Vagina (tissue), 2 donors: ENCODE results near the gene SERPINE3. TPM values are rescaled to one million over a fixed set of nuclear protein-coding genes. Genes with fewer than 3 reads are reported as not detected.

Experiments
- DNase-seq, 2 donors: peaks; one replicate each; pipeline ENCODE4 v3.0.0-alpha.2; 2017; ENCODE audit errors: extremely low spot score in 2 of 2
- H3K27ac ChIP-seq: fragments of 200-600 bp; sonication (generic); one replicate; pipeline ENCODE4 v1.5.1; 2019
- H3K27me3 ChIP-seq: fragments of 200-600 bp; sonication (generic); one replicate; pipeline ENCODE4 v1.5.1; 2019
- H3K36me3 ChIP-seq, 2 donors: fragments of 200-600 bp; sonication (generic); one replicate each; pipeline ENCODE4 v1.5.1; 2017 to 2019
- H3K4me1 ChIP-seq: fragments of 200-600 bp; sonication (generic); one replicate; pipeline ENCODE4 v1.5.1; 2019
- H3K4me3 ChIP-seq, 2 donors: fragments of 200-600 bp; sonication (generic); 1 replicate in 1 of 2; 2 replicates in 1 of 2; pipeline ENCODE4 v1.5.1; 2016 to 2019
- H3K9me3 ChIP-seq: fragments of 200-600 bp; sonication (generic); one replicate; pipeline ENCODE4 v1.5.1; 2019
- POLR2A ChIP-seq, 2 donors: fragments of 450-650 bp; IDR thresholded peaks; one replicate each; pipeline ENCODE4 v1.6.1; 2017; ENCODE audit warnings: antibody characterized with exemption in 2 of 2, mild to moderate bottlenecking in 2 of 2, moderate library complexity in 2 of 2
- POLR2AphosphoS5 ChIP-seq, 2 donors: sonication (generic); formaldehyde crosslinking; IDR thresholded peaks; one replicate each; pipeline ENCODE4 v1.9.0; 2017; ENCODE audit warnings: antibody characterized with exemption in 2 of 2, mild to moderate bottlenecking in 2 of 2, low read depth in 1 of 2; ENCODE audit not compliant: insufficient read depth in 1 of 2
- intact Hi-C: fragments of 100-400 bp; cut with DNase I; formaldehyde crosslinking; loops from one replicate; pipeline ENCODE4 v1.15.1; 2023
- total RNA-seq: library from RNA; depleted of rRNA; stranded (reverse); fragments of >200 nt; gene quantifications from one replicate; pipeline ENCODE4 v1.2.3, GENCODE V29; 2016
- TF ChIP-seq, protein P1 (sequence below), 3 experiments: fragments of 450-650 bp in 2 of 3; fragments of 200-600 bp in 1 of 3; sonication (generic) in 1 of 3; IDR thresholded peaks; one replicate each; pipeline ENCODE4 v1.5.1; 2017 to 2019; ENCODE audit warnings: antibody characterized with exemption in 3 of 3, mild to moderate bottlenecking in 2 of 3, moderate library complexity in 2 of 3

SERPINE3 gene
- total RNA-seq, 1 donor from 2014 or later: not detected

- intact Hi-C loops: no loop called here
- H3K4me3 ChIP-seq: no peak overlapping the region
- no peak for DNase-seq
- TF ChIP-seq, protein P1, sequence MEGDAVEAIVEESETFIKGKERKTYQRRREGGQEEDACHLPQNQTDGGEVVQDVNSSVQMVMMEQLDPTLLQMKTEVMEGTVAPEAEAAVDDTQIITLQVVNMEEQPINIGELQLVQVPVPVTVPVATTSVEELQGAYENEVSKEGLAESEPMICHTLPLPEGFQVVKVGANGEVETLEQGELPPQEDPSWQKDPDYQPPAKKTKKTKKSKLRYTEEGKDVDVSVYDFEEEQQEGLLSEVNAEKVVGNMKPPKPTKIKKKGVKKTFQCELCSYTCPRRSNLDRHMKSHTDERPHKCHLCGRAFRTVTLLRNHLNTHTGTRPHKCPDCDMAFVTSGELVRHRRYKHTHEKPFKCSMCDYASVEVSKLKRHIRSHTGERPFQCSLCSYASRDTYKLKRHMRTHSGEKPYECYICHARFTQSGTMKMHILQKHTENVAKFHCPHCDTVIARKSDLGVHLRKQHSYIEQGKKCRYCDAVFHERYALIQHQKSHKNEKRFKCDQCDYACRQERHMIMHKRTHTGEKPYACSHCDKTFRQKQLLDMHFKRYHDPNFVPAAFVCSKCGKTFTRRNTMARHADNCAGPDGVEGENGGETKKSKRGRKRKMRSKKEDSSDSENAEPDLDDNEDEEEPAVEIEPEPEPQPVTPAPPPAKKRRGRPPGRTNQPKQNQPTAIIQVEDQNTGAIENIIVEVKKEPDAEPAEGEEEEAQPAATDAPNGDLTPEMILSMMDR (IDR thresholded peaks at IDR 0.05): no peak
- TF ChIP-seq POLR2A (IDR thresholded peaks at IDR 0.05): no peak
- no peaks in the 10 kb centered on the region for H3K27me3 ChIP-seq
- H3K4me1 ChIP-seq: no peaks in the 10 kb centered on the region
- no peaks in the 10 kb centered on the region for H3K9me3 ChIP-seq
- no peaks in the 10 kb centered on the region for H3K36me3 ChIP-seq
- no peak overlapping the region for H3K27ac ChIP-seq
Measured at GRCh38 chr13:51355217-51355616, 15.7 kb downstream of the SERPINE3 start.

DNA sequence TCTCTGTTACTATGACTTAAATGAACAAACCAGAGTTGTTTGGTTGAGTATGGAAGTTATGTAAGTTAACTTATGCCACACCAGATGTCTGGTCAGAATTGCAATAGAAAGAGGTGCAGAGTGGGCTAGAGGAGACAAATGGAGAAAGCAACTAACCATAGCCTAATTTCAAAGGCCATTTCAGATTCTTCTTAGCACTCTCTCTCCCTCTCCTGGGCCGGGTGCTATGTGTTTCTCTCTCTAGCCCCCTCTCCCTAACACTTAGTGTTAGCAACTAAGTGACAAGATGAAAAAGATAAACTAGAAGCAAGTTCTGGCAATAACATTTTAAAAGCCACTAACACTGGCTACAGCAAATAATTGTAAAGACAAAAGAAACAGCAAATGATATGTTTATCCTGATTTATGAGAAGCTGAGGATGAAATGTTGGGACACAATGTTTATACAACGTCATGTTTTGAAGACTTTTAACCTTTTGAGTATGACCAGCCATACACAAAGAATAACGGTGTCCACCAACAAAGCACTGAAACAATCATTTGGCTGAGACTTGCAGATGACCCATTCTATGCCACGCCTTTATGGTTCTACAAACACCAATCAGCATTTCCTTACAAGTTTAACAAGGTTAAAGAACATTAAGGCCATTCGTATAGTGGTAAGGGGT is 18.6 kb downstream of the SERPINE3 start:
- H3K9me3 ChIP-seq: no peaks in the 10 kb centered on the region
- TF ChIP-seq, protein P1 (IDR thresholded peaks at IDR 0.05): no peak
- TF ChIP-seq POLR2AphosphoS5 (IDR thresholded peaks at IDR 0.05; ENCODE audit: insufficient read depth in 1 of 2, low read depth in 1 of 2) (no peak), POLR2A (IDR thresholded peaks at IDR 0.05) (no peak)
- H3K27ac ChIP-seq: no peak overlapping the region
- intact Hi-C loops: no loop called here
- H3K4me1 ChIP-seq: no peaks in the 10 kb centered on the region
- no peaks in the 10 kb centered on the region for H3K27me3 ChIP-seq
- no peak for DNase-seq
- H3K36me3 ChIP-seq: peaks cover 0 to 6% of the 10 kb centered on the region in 2 donors
- H3K4me3 ChIP-seq: no peak overlapping the region

- Histone ChIP-seq H3K27me3 (no peaks in the 10 kb centered on the region), H3K4me1 (no peaks in the 10 kb centered on the region), H3K9me3 (no peaks in the 10 kb centered on the region), H3K36me3 (peaks cover 0 to 13% of the 10 kb centered on the region in 2 donors), H3K4me3 (no peak overlapping the region), H3K27ac (no peak overlapping the region)
- no peak for DNase-seq
- intact Hi-C loops: no loop called here
- TF ChIP-seq POLR2A (IDR thresholded peaks at IDR 0.05) (no peak), POLR2AphosphoS5 (IDR thresholded peaks at IDR 0.05; ENCODE audit: insufficient read depth in 1 of 2, low read depth in 1 of 2) (no peak)
- TF ChIP-seq, protein P1 (IDR thresholded peaks at IDR 0.05): no peak
Measured at GRCh38 chr13:51359352-51359751, 19.9 kb downstream of the SERPINE3 start.

- Histone ChIP-seq H3K27ac (no peak overlapping the region), H3K27me3 (no peaks in the 10 kb centered on the region), H3K4me3 (no peak overlapping the region), H3K36me3 (peaks cover 0 to 13% of the 10 kb centered on the region in 2 donors), H3K4me1 (no peaks in the 10 kb centered on the region), H3K9me3 (no peaks in the 10 kb centered on the region)
- TF ChIP-seq, protein P1 (IDR thresholded peaks at IDR 0.05): no peak
- no peak for TF ChIP-seq POLR2A (IDR thresholded peaks at IDR 0.05)
- no peak for TF ChIP-seq POLR2AphosphoS5 (IDR thresholded peaks at IDR 0.05; ENCODE audit: insufficient read depth in 1 of 2, low read depth in 1 of 2)
- DNase-seq: no peak
- intact Hi-C loops: no loop called here
Measured at GRCh38 chr13:51360489-51360888, 21.0 kb downstream of the SERPINE3 start.

GRCh38 chr13:51361106-51361505 is 21.6 kb downstream of the SERPINE3 start:
- no peak overlapping the region for H3K4me3 ChIP-seq
- DNase-seq: no peak
- no peaks in the 10 kb centered on the region for H3K27me3 ChIP-seq
- no peak overlapping the region for H3K27ac ChIP-seq
- intact Hi-C loops: no loop called here
- no peaks in the 10 kb centered on the region for H3K9me3 ChIP-seq
- TF ChIP-seq POLR2A (IDR thresholded peaks at IDR 0.05) (no peak), POLR2AphosphoS5 (IDR thresholded peaks at IDR 0.05; ENCODE audit: insufficient read depth in 1 of 2, low read depth in 1 of 2) (no peak)
- TF ChIP-seq, protein P1 (IDR thresholded peaks at IDR 0.05): no peak
- no peaks in the 10 kb centered on the region for H3K4me1 ChIP-seq
- peaks cover 0 to 13% of the 10 kb centered on the region in 2 donors for H3K36me3 ChIP-seq
